HepG2 (cell line): ENCODE measurements around the gene KANSL3. TPM values are rescaled to one million over a fixed set of nuclear protein-coding genes. Genes with fewer than 3 reads are reported as not detected.

ENCODE experiments used
- FOSL1 ChIP-seq: sonication (generic); formaldehyde crosslinking; IDR thresholded peaks from 2 replicates; pipeline ENCODE4 v1.9.0; 2021; ENCODE audit warnings: missing genetic modification reagents, borderline replicate concordance
- GLMP ChIP-seq: sonication (generic); formaldehyde crosslinking; IDR thresholded peaks from 2 replicates; pipeline ENCODE4 v1.9.0; 2021; ENCODE audit warnings: missing genetic modification reagents, mild to moderate bottlenecking, borderline replicate concordance
- GMEB2 ChIP-seq: IDR thresholded peaks from 2 replicates; pipeline ENCODE4 v1.6.1; 2016; ENCODE audit warnings: missing biosample characterization, missing genetic modification reagents, low read depth
- HMG20A ChIP-seq: IDR thresholded peaks from 2 replicates; pipeline ENCODE4 v1.6.1; 2016; ENCODE audit warnings: borderline replicate concordance
- HOXA9 ChIP-seq: sonication (generic); formaldehyde crosslinking; IDR thresholded peaks from 2 replicates; pipeline ENCODE4 v1.8.1; 2022; ENCODE audit warnings: missing genetic modification reagents, mild to moderate bottlenecking, moderate library complexity, borderline replicate concordance
- KDM5B ChIP-seq: sonication (generic); formaldehyde crosslinking; IDR thresholded peaks from 2 replicates; pipeline ENCODE4 v1.4.0; 2020; ENCODE audit warnings: missing genetic modification reagents, mild to moderate bottlenecking, borderline replicate concordance
- MIER2 ChIP-seq: IDR thresholded peaks from 2 replicates; pipeline ENCODE4 v1.6.1; 2016; ENCODE audit warnings: missing biosample characterization, missing genetic modification reagents
- NAIF1 ChIP-seq: sonication (generic); formaldehyde crosslinking; IDR thresholded peaks from 2 replicates; pipeline ENCODE4 v1.5.0; 2020; ENCODE audit warnings: mild to moderate bottlenecking, missing genetic modification reagents, borderline replicate concordance
- RFX1 ChIP-seq: fragments of 450-650 bp; IDR thresholded peaks from 2 replicates; pipeline ENCODE4 v1.6.1; 2017
- SCMH1 ChIP-seq: sonication (generic); formaldehyde crosslinking; IDR thresholded peaks from 2 replicates; pipeline ENCODE4 v1.9.0; 2021; ENCODE audit warnings: missing genetic modification reagents, mild to moderate bottlenecking, borderline replicate concordance
- SIX4 ChIP-seq: sonication (generic); formaldehyde crosslinking; IDR thresholded peaks from 2 replicates; pipeline ENCODE4 v1.4.0; 2020; ENCODE audit warnings: missing genetic modification reagents
- SOX6 ChIP-seq, 2 experiments: fragments of 450-650 bp in 1 of 2; sonication (generic) in 1 of 2; formaldehyde crosslinking in 1 of 2; IDR thresholded peaks; 2 replicates each; pipeline versions ENCODE4 v1.4.0 to v1.6.1; 2017 to 2020; ENCODE audit warnings: antibody characterized with exemption in 1 of 2, mild to moderate bottlenecking in 1 of 2, missing genetic modification reagents in 1 of 2
- TBL1XR1 ChIP-seq: fragments of 150-350 bp; IDR thresholded peaks from 2 replicates; pipeline ENCODE4 v1.6.1; 2014; ENCODE audit warnings: borderline replicate concordance, low read length; ENCODE audit not compliant: partially characterized antibody
- ZBTB46 ChIP-seq: sonication (generic); formaldehyde crosslinking; IDR thresholded peaks from 2 replicates; pipeline ENCODE4 v1.4.0; 2020; ENCODE audit warnings: mild to moderate bottlenecking, missing genetic modification reagents, borderline replicate concordance
- ZKSCAN1 ChIP-seq: fragments of 150-350 bp; IDR thresholded peaks from 2 replicates; pipeline ENCODE4 v1.6.1; 2014; ENCODE audit warnings: low read length
- ZNF234 ChIP-seq: sonication (generic); formaldehyde crosslinking; conservative IDR thresholded peaks from 2 replicates; pipeline ENCODE4 v1.5.1; 2020; ENCODE audit warnings: mild to moderate bottlenecking, missing genetic modification reagents
- ZNF484 ChIP-seq: sonication (generic); formaldehyde crosslinking; IDR thresholded peaks from 2 replicates; pipeline ENCODE4 v1.5.1; 2020; ENCODE audit warnings: mild to moderate bottlenecking, low read depth, missing genetic modification reagents, borderline replicate concordance
- ZNF557 ChIP-seq: sonication (generic); formaldehyde crosslinking; IDR thresholded peaks from 2 replicates; pipeline ENCODE4 v1.4.0; 2020; ENCODE audit warnings: missing genetic modification reagents
- ZNF768 ChIP-seq: sonication (generic); formaldehyde crosslinking; IDR thresholded peaks from 2 replicates; pipeline ENCODE4 v1.4.0; 2020; ENCODE audit warnings: missing genetic modification reagents
- ZSCAN12 ChIP-seq: sonication (generic); formaldehyde crosslinking; IDR thresholded peaks from 2 replicates; pipeline ENCODE4 v1.9.0; 2021; ENCODE audit warnings: mild to moderate bottlenecking, missing genetic modification reagents
- polyA plus RNA-seq, 8 experiments: library from polyadenylated mRNA; depleted of rRNA in 3 of 8; stranded (reverse) in 7 of 8; unstranded in 1 of 8; fragments of >200 nt; fragmentation: Illumina TruSeq in 4 of 8; extraction: Trizol in 4 of 8; gene quantifications; 2 replicates each; pipeline versions ENCODE4 v1.2.1 to v1.2.3, GENCODE V29; 2011 to 2016; ENCODE audit warnings: low read depth in 4 of 8, missing spikeins in 1 of 8, mixed read lengths in 1 of 8; ENCODE audit not compliant: insufficient read depth in 1 of 8
- total RNA-seq, 5 experiments: library from RNA; depleted of rRNA; stranded (reverse); fragments of >200 nt; fragmentation: Illumina TruSeq; extraction: Trizol; gene quantifications; 2 replicates each; pipeline ENCODE4 v1.2.3, GENCODE V29; 2016; ENCODE audit warnings: low read depth in 1 of 5
- TF ChIP-seq, protein P1 (sequence below): sonication (generic); formaldehyde crosslinking; IDR thresholded peaks from 2 replicates; pipeline ENCODE4 v1.4.0; 2020; ENCODE audit warnings: missing genetic modification reagents
- TF ChIP-seq, protein P2 (sequence below): sonication (generic); formaldehyde crosslinking; IDR thresholded peaks from 2 replicates; pipeline ENCODE4 v1.8.1; 2022; ENCODE audit warnings: mild to moderate bottlenecking, missing genetic modification reagents

KANSL3 gene
- total and polyA plus RNA-seq, 2 of the 13 experiments (the other 11 are each of a cell fraction or from before 2014, with no cell fraction given) = 20.8 to 37.3 TPM

- TF ChIP-seq ZNF234 (CRISPR knock-in tag) (peak; percentile 88), ZBTB46 (no peak), SCMH1 (no peak), RFX1 (no peak), HMG20A (CRISPR knock-in tag) (peak; percentile 78; the same call in 1 of the 2 replicates), HOXA9 (peak; percentile 97), GMEB2 (CRISPR knock-in tag) (peak; percentile 80), SIX4 (CRISPR knock-in tag) (peak; percentile 90), NAIF1 (peak; percentile 92), SOX6 (IDR thresholded peaks at IDR 0.05) (no peak), SOX6 (CRISPR knock-in tag; IDR thresholded peaks at IDR 0.05) (peak; percentile 81), TBL1XR1 (peak; percentile 91), MIER2 (CRISPR knock-in tag) (peak; percentile 89), ZSCAN12 (CRISPR knock-in tag) (peak; percentile 85; the same call in 1 of the 2 replicates), KDM5B (peak; percentile 98), ZNF484 (no peak; the same call in 1 of the 2 replicates), ZNF768 (CRISPR knock-in tag) (peak; percentile 86), ZKSCAN1 (peak; percentile 74), GLMP (no peak), FOSL1 (CRISPR knock-in tag) (no peak), ZNF557 (CRISPR knock-in tag) (peak; percentile 93; the same call in 1 of the 2 replicates)
- TF ChIP-seq, protein P1, sequence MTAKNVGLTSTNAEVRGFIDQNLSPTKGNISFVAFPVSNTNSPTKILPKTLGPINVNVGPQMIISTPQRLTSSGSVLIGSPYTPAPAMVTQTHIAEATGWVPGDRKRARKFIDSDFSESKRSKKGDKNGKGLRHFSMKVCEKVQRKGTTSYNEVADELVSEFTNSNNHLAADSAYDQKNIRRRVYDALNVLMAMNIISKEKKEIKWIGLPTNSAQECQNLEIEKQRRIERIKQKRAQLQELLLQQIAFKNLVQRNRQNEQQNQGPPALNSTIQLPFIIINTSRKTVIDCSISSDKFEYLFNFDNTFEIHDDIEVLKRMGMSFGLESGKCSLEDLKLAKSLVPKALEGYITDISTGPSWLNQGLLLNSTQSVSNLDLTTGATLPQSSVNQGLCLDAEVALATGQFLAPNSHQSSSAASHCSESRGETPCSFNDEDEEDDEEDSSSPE (CRISPR knock-in tag) = peak; percentile 91
- TF ChIP-seq, protein P2, sequence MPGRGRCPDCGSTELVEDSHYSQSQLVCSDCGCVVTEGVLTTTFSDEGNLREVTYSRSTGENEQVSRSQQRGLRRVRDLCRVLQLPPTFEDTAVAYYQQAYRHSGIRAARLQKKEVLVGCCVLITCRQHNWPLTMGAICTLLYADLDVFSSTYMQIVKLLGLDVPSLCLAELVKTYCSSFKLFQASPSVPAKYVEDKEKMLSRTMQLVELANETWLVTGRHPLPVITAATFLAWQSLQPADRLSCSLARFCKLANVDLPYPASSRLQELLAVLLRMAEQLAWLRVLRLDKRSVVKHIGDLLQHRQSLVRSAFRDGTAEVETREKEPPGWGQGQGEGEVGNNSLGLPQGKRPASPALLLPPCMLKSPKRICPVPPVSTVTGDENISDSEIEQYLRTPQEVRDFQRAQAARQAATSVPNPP (CRISPR knock-in tag) = peak; percentile 98
These were observed at the start of gene KANSL3 (continued) for GRCh38 chr2:96638144-96639121.
